NB4 (cell line): ENCODE data around the gene CENPW.

Source experiments
- POLR2A ChIP-seq: IDR thresholded peaks from 2 replicates; pipeline ENCODE4 v1.6.1; 2011; ENCODE audit warnings: mild to moderate bottlenecking; ENCODE audit not compliant: insufficient read length; ENCODE audit errors: extremely low read depth
- TF ChIP-seq, protein P1 (sequence below): IDR thresholded peaks from one replicate; pipeline ENCODE4 v1.5.1; 2012; ENCODE audit warnings: low read depth, low read length

DNA sequence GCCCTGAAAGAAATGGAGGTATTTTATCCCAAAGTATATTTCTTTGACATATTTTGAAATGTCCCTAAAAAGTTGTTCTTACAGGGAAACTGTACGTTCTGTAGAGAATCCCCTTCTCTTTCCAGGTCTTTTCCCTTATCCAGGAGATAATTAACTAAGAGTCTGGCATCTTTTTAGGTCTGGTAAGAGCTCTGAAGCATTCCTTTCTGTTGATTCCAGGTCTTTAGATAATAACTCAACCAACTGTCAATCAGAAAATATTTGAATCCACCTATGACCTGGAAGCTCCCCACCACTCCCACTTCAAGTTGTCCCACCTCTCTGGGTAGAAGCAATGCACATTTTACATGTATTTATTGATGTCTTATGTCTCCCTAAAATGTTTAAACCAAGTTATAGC lies 26.0 kb upstream of the CENPW start:
- TF ChIP-seq, protein P1, sequence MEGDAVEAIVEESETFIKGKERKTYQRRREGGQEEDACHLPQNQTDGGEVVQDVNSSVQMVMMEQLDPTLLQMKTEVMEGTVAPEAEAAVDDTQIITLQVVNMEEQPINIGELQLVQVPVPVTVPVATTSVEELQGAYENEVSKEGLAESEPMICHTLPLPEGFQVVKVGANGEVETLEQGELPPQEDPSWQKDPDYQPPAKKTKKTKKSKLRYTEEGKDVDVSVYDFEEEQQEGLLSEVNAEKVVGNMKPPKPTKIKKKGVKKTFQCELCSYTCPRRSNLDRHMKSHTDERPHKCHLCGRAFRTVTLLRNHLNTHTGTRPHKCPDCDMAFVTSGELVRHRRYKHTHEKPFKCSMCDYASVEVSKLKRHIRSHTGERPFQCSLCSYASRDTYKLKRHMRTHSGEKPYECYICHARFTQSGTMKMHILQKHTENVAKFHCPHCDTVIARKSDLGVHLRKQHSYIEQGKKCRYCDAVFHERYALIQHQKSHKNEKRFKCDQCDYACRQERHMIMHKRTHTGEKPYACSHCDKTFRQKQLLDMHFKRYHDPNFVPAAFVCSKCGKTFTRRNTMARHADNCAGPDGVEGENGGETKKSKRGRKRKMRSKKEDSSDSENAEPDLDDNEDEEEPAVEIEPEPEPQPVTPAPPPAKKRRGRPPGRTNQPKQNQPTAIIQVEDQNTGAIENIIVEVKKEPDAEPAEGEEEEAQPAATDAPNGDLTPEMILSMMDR, result no peak
- TF ChIP-seq POLR2A, result no peak
